HK-2 (cell line): ENCODE results near the gene SYT2.
"Not testable (repeated sequence)": the region's sequence is repeated elsewhere in the genome, so short reads cannot be mapped to it uniquely, and the experiment has no call there.

ENCODE experiments used
- DNase-seq: peaks from one replicate; pipeline ENCODE4 v3.0.0-alpha.2; 2018; ENCODE audit not compliant: unreplicated experiment

Gene SYT2

DNA sequence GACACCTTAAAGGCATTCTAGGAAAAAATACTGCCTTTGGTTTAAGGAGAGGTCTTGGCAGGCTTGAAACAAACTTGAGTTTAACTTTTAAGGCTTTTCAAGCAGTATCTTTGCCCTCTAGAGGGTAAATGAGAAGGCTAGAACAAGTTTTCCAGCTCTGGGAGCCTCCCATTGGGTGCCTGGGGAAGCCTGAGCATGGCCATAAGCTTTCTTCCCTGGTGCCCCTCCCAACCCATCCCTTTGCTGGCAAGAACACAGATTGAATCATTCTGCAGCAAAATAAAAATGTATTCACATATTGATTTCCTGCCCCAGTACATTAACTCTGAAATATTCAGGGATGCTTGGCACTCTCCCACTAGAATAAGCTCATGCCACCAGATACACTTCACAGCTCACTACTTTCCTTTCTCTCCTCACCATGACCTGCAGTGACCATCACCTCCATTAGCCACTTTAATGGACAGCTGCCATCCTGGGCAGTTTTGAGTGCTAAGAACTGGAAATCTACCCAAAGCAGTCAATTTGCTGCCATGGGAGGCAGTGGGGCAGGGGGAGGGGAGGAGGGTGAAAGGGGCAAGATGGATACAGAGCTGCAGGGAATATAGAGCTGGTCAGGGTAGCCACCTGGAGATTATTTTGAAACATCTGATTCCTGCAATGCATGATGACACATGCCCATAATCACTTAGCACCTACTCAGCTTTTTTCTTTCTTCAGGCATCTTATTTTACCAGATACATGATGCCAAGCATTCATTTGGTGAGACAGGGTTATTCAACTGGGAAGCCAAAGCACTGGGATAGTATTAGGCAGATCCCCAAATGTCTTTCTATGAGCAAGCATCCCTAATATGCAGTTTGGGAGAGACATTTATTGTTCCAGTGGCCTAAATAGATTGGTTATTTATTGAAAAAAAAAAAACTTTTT is 140.6 kb downstream of the SYT2 start:
- no peak for DNase-seq

DNA sequence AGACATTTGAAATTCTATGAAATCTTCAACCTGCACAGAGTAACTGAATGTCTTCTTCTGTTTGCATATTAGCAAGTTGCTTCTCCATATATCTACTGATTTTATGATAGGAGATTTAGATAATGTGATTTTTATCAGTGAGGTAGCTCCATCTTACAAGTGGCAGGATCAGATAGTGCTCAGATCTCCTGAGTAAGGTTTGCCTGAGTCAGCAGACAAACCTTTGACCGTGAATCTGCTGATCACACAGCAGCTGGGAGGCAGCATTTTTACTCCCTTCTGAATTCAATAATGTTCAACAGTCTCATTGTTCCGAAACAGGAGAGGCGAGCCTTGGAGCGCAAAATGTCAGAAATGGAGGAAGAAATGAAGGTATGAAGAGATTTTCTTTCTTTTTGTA is 141.4 kb downstream of the SYT2 start:
- DNase-seq, result no peak

DNA sequence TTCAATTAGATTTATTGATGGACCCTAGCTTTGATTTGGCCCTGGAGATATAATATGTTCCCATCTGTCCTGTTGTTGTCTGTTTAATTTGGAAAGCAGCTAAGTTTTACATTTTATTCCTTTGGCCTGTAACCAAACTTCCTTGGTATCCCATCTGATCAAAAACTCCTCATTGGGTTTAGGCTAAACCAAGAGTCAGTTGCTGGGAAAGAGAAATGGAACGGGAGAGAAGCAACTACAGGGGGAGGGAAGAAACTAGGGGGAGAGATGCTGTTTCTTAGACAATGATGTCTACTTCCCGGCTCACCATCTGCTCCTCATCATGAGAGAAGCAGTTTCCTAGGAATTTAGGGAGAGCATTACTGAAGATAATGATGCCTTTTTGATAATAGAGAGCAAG is 141.8 kb downstream of the SYT2 start:
- DNase-seq, result no peak

DNA sequence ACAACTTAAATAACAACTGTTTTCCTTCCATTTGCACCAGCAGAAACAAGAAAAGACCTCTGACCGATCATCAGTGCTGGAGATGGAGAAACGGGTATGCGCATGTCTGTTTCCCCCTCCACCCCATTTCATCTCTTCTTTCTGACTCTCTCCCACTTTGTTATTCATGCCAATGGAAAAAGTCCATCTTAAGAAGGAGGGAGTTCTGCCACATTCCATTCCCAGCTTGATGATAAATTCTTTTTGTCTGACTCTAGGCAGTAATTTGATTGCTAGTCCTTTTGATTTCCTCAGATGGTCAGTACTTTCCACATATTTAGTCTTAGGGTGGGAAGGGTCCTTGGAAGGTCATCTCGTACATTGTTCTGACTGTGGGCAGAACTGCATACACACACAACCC is 142.5 kb downstream of the SYT2 start:
- DNase-seq, result no peak

DNA sequence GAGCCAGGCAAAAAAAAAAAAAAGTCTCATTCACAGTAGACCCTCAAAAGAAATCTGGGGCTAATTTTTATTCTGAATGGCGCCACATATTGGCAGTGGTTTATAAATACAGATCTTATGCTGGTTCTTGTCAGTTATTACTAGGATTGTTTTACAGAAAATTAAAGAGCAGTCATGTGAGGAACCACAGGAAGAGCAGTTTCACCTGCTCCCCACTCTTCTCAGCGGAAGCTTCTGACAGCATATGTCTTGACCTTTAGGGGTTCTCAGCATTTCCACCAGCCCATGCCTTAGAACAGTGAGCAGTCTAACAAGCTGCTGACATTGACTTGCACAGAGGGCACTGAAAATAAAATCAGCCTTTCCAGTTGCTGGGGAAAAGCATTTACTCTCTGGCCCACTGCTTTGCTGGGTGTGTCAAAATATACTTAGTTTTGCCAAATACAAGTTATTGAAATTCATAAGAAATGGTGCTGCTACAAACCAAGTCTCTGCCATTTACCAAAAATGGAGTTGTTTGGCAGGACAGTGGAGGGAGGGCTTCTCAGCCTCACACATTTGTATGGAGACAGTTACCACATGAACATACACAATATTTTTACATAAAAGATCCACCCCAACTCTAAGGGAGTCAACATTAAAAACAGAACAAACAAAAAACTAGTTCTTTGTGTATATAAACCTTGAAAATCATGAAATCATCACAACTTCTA is 144.2 kb downstream of the SYT2 start:
- DNase-seq, result no peak

DNA sequence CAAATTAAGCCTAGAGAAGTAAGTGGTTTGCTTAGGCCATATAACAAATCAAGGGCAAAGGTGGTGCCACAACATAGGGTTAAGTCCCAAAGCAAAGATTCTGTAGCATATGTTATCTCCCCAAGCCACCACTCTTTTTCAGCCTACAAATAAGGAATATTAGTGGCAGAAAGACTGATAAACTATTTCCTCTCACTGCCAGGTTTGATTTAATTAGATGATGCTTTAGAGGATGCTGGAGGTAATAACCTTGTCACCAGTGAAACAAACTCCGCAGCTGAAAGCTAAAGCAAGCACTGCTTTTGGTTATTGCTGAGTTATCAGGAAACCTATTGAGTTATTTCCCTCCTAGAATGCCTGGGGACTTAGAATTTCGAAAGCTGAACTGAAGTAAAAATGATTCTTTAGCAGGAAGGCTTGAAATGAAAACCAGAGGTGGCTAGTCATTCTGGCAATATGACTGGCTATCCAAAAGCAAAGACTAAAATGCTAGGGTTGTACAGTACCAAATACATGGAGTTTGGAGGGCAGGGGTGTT is 145.2 kb downstream of the SYT2 start:
- DNase-seq, result no peak

DNA sequence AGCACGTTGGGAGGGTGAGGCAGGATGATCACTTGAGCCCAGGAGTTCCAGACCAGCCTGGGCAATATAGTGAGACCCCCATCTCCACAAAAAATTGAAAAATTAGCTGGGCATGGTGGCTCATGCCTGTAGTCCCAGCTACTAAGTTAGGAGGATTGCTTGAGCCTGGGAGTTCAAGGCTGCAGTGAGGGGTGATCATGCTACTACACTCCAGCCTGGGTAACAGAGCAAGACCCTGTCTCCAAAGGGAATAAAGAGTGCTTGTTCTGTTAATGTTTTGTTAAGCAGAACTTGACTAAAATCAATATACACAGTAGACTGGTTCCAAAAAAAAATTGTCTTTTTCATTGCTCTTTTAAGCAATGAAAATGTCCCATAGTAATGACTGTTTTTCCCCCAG is 146.4 kb downstream of the SYT2 start:
- no peak for DNase-seq

DNA sequence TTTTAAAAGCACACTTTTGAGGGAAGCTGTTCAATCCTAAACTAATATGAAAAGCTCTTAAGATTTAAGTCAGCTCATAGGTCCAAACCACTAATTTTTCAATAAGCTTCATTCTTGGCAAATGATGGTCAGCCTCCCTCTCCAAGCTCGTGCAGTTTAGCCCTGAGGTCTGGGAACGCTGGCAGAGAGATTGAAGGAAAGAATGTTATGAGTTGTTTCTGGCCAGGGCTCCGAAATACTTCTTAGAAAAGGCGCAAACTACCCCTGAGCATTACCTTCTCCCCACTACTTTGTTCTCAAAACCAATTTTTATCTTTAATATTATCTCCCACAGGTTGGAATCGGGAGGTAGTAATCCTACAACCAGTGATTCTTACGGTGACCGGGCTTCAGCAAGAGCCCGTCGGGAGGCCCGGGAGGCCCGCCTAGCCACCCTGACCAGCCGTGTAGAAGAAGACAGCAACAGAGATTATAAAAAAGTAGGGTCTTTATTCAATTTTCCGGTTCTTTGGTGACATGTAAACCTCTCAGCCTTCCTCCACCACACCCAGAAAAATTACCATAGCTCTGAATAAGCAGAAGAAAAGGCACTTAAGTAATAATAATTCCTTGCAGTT is 147.7 kb downstream of the SYT2 start:
- DNase-seq, result no peak

DNA sequence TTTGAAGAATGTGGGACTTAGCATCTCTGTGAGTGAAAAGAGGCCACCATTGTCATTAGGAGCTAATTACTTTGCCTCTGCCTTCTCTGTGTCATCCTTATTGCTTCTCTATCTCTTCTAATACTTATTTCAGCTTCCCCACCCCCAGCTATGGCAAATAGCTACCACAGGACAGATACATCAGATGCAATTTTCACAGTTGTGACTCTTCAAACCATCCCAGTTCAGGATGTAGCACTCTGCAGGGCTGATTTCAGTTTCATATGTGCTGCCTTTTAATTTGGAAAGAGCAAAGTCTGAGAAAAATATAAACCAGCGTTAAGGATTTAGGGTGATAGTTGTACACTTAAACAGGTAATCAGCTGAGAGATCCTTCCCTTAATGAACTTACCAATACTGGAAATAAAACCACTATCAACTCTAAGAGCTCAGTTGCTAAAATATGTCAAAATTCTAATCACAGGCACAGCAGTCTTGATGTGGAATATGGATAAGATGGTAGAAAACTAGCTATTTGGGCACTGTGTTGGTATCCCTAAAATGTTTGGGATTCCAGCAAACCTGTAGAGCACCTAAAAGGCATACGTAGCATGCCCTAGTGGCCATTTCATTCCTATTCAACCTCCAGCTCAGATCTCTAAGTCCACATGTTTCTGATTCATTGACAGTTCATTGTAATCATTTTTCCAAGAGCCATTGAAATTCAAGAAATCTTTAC is 148.4 kb downstream of the SYT2 start:
- no peak for DNase-seq

DNA sequence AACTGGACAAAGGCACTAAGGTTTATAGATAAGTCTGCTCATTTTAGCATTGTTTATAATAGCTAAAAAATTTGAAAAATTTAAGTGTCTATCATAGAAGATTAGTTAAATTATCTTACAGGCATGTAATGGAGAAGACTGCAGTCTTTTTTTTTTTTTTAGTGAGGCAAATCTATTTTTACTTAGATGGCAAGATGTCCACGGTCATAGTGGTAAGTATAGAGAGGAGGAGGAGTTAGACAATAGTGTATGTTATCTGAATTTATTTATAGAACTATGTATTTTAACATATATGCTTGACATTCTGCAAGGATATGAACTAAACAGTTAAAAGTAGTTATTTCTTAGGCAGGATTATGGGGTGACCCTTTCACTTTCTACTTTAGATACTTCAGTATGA is 149.0 kb downstream of the SYT2 start:
- no peak for DNase-seq

DNA sequence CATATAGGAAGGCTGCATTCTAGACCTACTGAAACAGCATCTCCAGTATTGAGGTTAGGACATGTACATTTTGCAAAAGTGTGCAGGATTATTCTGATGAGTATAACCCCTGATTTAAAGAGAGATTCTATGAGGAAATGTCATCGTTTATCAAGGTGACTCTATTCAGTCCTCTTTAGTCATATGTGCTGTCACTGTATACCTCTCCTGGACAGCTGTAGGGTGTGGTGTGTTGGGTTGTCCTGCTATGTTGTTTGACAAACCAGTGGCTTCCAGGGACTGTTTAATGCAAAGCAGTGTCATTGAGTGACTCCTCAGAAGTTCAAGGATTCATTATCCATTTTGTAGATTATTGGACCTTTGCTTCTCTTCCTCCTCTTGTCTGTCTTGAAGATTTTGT is 152.6 kb downstream of the SYT2 start:
- not testable (repeated sequence) for DNase-seq

DNA sequence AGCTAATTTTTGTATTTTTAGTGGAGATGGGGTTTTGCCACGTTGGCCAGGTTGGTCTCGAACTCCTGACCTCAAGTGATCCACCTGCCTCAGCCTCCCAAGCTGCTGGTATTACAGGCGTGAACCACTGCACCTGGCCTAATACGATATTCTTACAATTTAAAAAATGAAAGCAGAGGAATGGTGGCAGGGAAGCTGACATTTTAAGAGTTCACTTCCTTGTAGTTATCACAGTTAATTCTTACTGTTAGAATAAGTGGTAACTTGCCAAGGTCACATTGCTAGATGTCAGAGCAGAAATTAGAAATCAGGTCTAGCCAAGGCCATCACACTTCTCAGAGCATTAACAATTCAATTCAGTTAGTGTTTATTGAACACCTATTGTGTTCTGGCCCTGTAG is 154.2 kb downstream of the SYT2 start:
- DNase-seq, result not testable (repeated sequence)

DNA sequence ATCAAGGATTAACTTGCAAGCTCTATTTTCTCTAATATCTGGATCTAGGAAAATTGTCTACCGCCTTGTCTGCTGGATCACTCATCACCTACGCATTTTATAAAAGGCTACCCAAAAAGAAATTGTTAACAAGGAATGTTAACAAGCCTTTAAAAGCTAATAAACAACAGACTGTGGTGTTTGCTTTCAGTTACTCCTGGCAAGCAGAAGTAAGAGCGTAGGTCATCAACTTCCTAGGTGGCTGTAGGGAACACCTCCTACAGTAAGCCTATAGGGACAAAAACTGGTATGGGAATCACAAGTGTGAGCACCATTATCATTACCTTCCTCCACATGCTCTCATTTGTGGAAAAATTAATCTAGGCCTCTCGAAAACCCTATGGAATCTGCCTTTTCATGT is 155.6 kb downstream of the SYT2 start:
- DNase-seq, result not testable (repeated sequence)

DNA sequence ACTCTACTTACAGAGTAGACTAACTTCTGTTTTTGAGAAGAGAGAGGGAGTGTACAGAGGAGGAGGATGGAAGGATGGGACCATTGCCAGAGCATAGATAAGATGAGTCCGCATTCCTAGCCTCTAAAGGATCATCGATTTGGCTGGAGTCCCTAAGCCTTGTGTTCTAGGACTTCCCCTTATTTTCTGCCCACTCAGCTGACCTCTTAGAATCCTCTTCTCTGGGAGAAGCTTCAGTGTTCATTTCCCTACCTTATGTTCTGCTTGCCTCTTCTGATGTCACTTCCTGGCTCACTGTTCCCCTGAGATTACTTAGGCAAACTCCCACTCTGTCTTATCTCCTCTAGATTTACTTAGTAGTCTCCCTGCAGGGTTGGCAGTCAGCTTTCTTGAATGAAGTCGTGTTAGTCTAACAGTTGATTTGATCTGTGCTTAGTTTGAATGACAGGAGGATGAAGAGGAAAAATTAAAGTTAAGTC is 156.7 kb downstream of the SYT2 start:
- no peak for DNase-seq

DNA sequence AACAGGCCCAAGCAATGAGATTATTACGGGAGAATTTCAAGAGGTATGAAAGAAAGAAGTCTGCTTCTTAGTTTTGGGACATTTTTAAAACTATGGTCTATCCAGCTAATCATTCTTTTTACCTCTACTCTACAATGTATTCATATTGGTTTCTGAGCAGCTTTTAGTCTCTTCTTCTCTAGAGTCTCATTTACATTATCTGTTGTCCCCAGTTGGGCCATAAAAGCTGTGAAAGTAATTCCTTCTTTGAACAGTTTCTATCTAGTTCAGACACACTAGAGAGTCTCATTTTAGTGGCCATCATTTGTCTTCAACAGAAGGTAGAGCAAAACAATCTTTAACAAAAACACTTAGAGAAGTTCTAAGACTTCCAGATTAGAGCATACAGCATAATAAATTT is 157.2 kb downstream of the SYT2 start:
- not testable (repeated sequence) for DNase-seq

DNA sequence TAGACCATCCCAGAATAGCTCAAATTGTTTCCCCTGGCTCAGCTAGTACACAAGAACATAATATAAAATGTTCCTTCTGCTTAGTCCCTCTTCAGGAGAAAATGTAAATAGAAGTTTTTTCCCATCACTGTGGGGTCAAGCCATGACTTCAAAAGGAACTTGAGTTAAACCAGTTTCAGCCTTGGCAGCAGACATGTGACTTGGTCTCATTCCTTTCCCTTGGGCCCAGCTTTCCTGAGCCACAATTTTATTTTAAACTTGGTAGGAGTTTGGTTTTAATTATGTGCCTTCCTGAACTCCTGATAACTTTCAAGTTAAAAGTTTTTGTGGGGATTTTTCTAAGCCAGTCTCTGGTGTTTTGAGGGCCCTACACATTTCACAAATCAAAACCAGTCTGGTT is 157.6 kb downstream of the SYT2 start:
- DNase-seq, result not testable (repeated sequence)

DNA sequence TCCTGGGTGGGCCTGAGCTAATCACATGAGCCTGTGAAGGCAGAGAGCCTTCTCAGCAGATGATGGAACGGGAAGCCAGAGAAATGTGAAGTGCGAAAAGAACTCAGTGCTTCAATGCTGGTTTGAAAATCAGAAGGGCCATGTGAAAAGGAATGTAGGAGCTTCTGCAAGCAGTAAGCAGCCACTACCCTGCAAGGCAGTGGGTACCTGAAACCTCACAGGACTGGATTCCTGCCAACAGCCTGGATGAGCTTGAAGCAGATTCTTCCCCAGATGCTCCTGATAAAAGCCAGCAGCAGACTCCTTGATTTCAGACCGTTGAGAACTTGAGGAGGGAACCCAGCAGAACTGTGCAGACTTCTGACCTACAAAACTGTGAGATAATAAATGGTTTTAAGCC is 158.6 kb downstream of the SYT2 start:
- DNase-seq, result no peak

DNA sequence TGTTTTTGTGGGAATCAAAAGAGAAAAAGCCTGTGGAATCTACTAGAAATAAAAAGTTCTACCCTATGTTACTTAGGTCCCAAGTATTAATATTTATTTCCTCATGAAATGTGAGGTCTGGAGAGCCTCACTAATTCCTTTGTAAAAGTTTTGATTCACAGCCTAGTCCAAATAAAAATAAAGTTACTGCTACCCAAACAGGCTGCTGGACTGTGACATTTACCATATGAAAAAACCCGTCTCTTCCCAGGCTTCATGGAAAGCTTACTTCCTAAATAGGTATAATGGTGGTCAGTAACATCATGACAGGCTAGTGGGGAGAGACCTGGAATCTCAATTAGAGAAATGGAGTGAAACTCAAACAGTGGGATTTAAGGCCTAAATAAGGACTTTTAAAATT is 160.2 kb downstream of the SYT2 start:
- not testable (repeated sequence) for DNase-seq

DNA sequence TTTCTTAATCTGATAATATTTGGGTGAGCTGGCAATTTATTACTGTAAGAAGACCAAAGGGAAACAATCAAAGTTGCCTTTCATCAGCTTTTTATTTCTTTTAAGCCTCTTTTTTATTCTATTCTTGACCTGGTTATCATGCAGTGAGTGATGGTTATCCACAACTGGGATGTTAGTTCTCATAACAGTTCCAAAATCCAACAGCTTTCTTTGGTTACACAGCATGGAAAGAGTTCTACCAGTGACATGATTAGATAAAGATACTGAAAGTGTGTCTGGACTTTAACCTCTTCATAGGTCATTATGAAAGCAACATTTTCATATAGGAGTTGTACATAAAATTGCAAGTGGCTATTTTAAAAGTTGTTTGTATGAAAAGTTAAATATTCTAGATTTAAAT is 163.0 kb downstream of the SYT2 start:
- no peak for DNase-seq

DNA sequence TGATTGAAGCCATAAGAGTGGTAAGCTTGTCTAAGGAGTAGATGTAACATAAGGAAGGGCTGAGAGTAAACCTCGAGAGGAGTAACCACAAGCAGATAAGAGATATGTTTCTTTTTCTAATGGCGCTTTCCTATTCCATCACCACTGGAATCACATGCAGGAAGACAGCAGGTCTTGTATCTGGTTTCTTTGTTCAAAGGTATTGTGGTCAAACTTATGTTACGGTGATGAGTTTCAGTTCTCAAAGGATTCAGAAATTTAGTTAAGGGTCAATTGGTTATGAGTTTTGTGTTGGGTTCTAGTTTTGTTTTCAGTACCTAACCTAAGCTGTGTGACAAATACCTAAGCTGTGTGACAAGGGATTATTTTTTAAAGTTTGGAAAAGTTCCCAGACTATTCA is 163.5 kb downstream of the SYT2 start:
- DNase-seq, result not testable (repeated sequence)

DNA sequence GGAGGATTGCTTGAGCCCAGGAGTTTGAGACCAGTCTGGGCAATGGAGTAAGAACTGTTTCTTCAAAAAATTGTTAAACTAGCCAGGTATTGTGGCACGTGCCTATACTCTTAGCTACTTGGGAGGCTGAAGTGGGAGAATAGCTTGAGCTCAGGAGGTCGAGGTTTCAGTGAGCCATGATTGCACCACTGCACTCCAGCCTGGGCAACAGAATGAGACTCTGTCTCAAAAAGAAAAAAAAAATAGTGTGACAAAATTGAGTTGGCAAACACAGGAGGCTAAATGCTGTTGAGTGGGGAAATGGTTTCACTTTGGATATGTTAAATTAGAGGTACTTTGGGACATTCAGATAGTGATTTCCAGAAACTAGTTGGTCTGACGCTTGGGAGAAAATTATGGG is 163.9 kb downstream of the SYT2 start:
- DNase-seq, result not testable (repeated sequence)
